Measurements from ENCODE around the gene GOLGA6A.
"Not testable (repeated sequence)": the region's sequence is repeated elsewhere in the genome, so short reads cannot be mapped to it uniquely, and the experiment has no call there.

Gene GOLGA6A

DNA sequence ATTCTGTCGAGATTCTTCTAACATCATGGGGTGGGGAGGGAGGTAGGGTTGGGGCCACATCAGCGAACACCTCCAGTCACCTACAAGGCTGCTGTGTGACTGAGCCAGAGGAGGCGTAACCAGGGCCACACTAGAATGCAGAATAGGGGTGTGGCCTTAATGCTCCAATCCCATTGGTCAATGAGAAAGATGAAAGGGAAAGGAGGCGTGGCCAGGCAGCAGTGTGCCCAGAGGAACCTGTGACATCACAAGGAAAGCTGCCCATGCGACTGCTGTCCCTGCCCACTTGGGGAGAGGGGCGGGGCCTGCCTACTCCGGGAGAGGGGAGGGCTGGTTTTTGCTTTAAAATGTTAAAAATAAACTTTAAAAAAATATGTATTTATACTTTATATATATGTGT is at the start of gene GOLGA6A:
Gene GOLGA6A, minus strand, starts transcription at position 101 of the 400 bp plus-strand sequence. Its CDS starts 41 bp downstream, at position 60.
- H3K27ac ChIP-seq (ENCODE audit: low read length); H3K27me3 ChIP-seq (ENCODE audit: insufficient read depth, low read length); H3K9ac ChIP-seq (ENCODE audit: low read depth, low read length); H3K9me3 ChIP-seq (ENCODE audit: insufficient read depth, low read depth, low read length); H3K4me1 ChIP-seq (ENCODE audit: insufficient read depth, low read length); H3K4me3 ChIP-seq (ENCODE audit: low read length); H3K36me3 ChIP-seq (ENCODE audit: insufficient read depth, low read depth, low read length): not testable (repeated sequence)

DNA sequence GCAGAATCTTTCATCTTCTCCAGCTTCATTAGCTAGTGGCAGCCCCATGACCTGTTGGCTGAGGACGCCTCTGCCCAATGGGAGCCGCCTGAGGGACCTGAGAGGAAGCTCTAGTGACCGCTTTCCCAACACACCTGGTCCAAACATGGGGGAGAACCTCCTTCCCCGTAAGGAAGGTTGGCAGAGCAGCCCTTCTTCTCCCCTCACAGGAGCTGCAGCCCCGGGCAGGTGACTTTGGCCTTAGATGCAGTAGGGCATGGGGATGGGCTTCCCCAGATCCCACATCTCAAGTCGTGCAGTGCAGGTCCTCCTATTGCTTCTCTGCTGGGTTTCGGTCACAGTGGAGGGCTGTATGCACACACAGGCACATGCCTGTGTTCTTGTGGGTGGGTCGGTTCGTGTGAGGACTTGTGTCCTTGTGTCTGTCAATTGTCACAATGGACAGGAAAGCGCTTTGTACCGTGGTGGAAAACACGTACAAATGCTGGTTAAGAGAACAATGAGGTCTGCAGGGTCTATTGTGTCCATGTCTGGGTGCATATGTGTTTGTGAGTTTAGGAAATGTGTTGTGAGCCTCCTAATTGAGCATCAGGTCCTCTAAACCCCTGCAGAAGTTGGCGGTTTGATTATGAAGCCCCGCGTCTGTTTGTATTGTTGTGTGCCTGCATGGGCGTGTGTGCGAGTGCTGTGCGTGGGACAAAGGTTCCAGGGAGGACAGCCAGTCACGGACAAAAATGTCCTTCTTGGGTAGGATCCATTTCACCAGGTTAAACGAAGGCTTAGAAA is 49.5 kb upstream of the GOLGA6A start:
- Histone ChIP-seq H3K27me3 (ENCODE audit: insufficient read depth, low read length) (peaks cover 97% of the 10 kb centered on the region), H3K9ac (ENCODE audit: low read depth, low read length) (no peak overlapping the region), H3K27ac (ENCODE audit: low read length) (no peak overlapping the region), H3K36me3 (ENCODE audit: insufficient read depth, low read depth, low read length) (no peaks in the 10 kb centered on the region), H3K4me1 (ENCODE audit: insufficient read depth, low read length) (peaks cover 20% of the 10 kb centered on the region; the same call in 1 of the 2 replicates), H3K9me3 (ENCODE audit: insufficient read depth, low read depth, low read length) (no peaks in the 10 kb centered on the region), H3K4me3 (ENCODE audit: low read length) (no peak overlapping the region; the same call in 1 of the 2 replicates)

DNA sequence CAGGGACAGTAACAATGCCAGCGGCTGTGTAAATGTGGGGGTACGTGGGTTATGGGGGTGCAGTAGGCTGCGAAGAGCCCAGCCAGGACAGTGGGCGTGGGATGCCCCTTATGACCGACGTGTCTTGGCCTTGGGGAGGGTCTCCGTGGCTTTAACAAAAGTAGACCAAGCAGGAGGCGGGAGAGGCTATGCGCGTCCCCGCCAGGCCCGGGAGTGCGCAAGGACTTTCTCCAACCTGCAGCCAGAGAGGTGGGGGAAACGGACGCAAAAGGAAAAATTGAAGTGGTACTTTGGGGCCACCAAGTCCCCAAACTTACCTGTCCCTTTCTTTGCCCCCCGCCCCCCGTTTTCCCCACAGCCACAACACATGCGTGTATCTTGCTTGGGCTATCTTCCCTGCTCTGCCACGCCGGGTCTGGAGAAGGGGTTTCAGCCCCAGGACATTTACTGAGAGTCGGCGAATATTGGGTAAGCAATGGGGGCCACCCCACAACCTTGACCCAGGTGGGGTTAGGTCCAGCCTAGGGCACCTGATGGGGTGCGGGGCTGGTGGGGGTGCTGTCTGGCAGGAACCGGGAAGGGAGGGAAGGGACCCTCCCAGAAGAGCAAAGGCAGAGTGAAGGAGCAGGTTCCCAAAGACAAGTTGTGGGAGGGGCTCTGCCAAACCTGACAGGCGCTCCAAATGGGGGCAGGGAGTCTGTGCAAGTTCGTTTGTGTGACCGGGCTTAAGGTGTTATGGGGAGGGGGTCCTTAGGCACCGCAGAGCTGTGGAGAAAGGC is 48.7 kb upstream of the GOLGA6A start:
- Histone ChIP-seq H3K27ac (ENCODE audit: low read length) (no peak overlapping the region), H3K36me3 (ENCODE audit: insufficient read depth, low read depth, low read length) (no peaks in the 10 kb centered on the region), H3K9ac (ENCODE audit: low read depth, low read length) (no peak overlapping the region; the same call in 1 of the 2 replicates), H3K4me1 (ENCODE audit: insufficient read depth, low read length) (peaks cover 18% of the 10 kb centered on the region; the same call in 1 of the 2 replicates), H3K27me3 (ENCODE audit: insufficient read depth, low read length) (peaks cover 98% of the 10 kb centered on the region), H3K4me3 (ENCODE audit: low read length) (peak overlapping the region; percentile 65), H3K9me3 (ENCODE audit: insufficient read depth, low read depth, low read length) (no peaks in the 10 kb centered on the region)

DNA sequence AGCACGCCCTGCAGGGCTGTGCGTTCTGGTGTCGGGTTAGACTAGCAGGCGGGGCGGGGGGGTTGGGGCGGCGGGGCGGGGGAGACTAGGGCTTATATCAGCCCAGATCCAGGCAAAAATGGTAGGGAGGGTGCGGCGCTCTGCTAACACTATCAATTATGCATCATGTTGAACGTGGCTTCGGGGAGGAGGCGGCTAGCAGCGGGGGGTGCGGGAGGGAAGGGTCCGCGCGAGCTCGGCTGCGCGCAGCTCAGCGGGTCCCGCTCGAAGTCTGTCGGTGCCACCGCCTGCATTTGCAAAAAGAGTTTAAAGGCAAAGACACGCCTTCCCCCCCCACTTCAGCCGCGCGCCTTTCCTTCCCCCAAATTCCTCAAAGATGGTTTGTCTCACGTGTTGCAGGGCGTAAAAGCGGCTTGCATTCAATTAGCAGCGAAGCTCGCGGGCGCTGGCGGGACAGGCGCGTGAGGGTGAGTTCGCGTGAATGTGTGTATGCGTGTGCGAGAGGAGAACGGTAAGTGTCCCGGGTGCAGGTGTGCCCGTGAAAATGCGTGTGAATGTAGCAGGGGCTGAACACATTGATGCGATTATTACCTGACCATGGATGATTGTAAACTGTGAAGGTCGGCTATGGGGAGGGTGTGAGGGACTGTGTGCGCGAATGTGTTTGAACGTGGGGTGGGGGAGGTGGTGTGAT is 48.0 kb upstream of the GOLGA6A start, which contains the start of gene ISLR2:
Gene ISLR2, plus strand, starts transcription at position 432 of the 694 bp plus-strand sequence. CDS start 2,169 bp downstream, outside the sequence.
- no peaks in the 10 kb centered on the region for H3K36me3 ChIP-seq (ENCODE audit: insufficient read depth, low read depth, low read length)
- peaks cover 98% of the 10 kb centered on the region for H3K27me3 ChIP-seq (ENCODE audit: insufficient read depth, low read length)
- H3K9ac ChIP-seq (ENCODE audit: low read depth, low read length), result peak within 1 kb of the TSS; percentile 51; the same call in 1 of the 2 replicates
- no peaks in the 10 kb centered on the region for H3K9me3 ChIP-seq (ENCODE audit: insufficient read depth, low read depth, low read length)
- peaks cover 18% of the 10 kb centered on the region; the same call in 1 of the 2 replicates for H3K4me1 ChIP-seq (ENCODE audit: insufficient read depth, low read length)
- no peak within 1 kb of the TSS for H3K27ac ChIP-seq (ENCODE audit: low read length)
- peak within 1 kb of the TSS; percentile 65 for H3K4me3 ChIP-seq (ENCODE audit: low read length)

- Histone ChIP-seq H3K36me3 (ENCODE audit: insufficient read depth, low read depth, low read length) (no peaks in the 10 kb centered on the region), H3K4me3 (ENCODE audit: low read length) (peak overlapping the region; percentile 60), H3K27ac (ENCODE audit: low read length) (no peak overlapping the region), H3K4me1 (ENCODE audit: insufficient read depth, low read length) (peaks cover 18% of the 10 kb centered on the region; the same call in 1 of the 2 replicates), H3K27me3 (ENCODE audit: insufficient read depth, low read length) (peaks cover 98% of the 10 kb centered on the region), H3K9ac (ENCODE audit: low read depth, low read length) (peak overlapping the region; percentile 51; the same call in 1 of the 2 replicates), H3K9me3 (ENCODE audit: insufficient read depth, low read depth, low read length) (no peaks in the 10 kb centered on the region)
These were observed 47.3 kb upstream of the GOLGA6A start for GRCh38 chr15:74129586-74130154.

DNA sequence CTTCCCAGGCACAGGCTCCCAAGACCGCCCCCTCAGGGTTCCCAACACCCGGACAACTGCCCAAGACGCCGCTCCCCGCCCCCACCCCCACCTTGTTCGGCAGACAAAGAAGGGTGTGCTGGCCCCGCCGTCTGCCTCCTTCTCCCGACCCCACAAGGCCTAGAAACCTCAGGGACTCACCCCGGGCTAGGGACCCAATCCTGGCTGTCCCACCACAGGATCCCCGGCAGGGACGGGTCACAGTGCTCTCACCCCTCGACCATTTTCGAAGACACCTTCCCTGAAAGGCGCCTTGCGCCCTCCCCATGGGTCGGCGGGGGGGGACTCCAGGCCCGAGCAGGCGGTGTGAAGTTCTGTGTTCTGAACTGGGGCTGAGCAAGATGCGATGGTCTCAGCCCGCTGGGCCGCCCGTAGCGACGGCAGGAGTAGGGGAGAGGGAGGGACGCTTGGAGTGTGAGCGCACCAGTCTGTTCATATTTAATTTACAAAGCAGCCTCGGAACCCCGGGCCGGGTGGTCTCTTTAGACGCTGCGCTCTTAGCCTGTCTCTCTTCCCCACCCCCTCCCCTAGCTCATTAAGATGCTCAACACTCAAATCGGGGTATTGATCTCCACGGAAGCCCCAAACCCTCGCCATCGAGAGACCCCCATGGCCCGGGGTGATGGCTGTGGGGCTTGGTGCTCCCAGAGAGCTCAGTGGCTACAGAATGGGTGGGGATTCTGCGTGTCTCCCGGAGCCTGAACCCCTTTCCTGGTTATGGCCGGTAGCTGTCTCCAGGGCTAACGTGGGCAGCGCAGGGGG is 46.6 kb upstream of the GOLGA6A start:
- Histone ChIP-seq H3K4me1 (ENCODE audit: insufficient read depth, low read length) (peaks cover 18% of the 10 kb centered on the region; the same call in 1 of the 2 replicates), H3K27me3 (ENCODE audit: insufficient read depth, low read length) (peaks cover 91% of the 10 kb centered on the region), H3K9ac (ENCODE audit: low read depth, low read length) (peak overlapping the region; percentile 51; the same call in 1 of the 2 replicates), H3K9me3 (ENCODE audit: insufficient read depth, low read depth, low read length) (no peaks in the 10 kb centered on the region), H3K36me3 (ENCODE audit: insufficient read depth, low read depth, low read length) (no peaks in the 10 kb centered on the region), H3K27ac (ENCODE audit: low read length) (no peak overlapping the region), H3K4me3 (ENCODE audit: low read length) (peak overlapping the region; percentile 60)

- H3K27me3 ChIP-seq (ENCODE audit: insufficient read depth, low read length), result peaks cover 89% of the 10 kb centered on the region
- no peak overlapping the region for H3K27ac ChIP-seq (ENCODE audit: low read length)
- peaks cover 18% of the 10 kb centered on the region; the same call in 1 of the 2 replicates for H3K4me1 ChIP-seq (ENCODE audit: insufficient read depth, low read length)
- peak overlapping the region; percentile 60 for H3K4me3 ChIP-seq (ENCODE audit: low read length)
- H3K9ac ChIP-seq (ENCODE audit: low read depth, low read length), result peak overlapping the region; percentile 12; the same call in 1 of the 2 replicates
- no peaks in the 10 kb centered on the region for H3K36me3 ChIP-seq (ENCODE audit: insufficient read depth, low read depth, low read length)
- H3K9me3 ChIP-seq (ENCODE audit: insufficient read depth, low read depth, low read length), result no peaks in the 10 kb centered on the region
These were observed 45.8 kb upstream of the GOLGA6A start for GRCh38 chr15:74127954-74128784.

DNA sequence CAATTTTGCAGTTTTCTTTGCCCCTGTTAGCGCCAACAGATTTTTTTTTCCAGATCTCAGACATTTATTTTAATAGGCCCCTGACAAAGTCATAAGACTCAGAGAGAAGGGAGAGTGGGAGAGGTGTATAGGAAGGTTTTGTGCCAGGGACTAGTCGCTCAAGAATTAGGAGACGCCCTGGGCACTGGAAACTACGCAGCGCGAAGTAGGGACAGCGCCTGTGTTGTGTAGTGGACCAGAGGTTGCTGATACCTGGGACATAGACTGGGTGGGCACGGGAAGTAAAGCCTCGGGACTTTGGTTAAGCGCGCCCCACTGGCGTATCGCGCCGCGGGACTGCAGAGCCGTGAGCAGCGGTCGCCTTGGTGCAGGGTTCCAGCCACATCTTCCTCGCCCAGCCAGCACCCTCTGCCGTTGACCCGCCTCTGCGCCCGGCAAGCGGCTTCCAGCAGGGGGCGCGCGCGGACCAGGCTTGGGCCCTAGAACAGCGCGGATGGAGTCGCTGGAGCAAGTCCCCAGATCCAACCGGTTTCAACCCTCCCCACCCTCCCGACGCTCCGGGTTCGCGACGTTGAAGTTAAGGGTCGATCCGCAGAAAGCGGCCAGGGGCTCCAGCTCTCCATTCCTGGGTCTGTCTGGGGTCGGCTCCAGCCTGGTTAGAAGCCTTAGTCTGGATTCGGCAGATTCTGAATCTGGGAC is 45.1 kb upstream of the GOLGA6A start:
- H3K27ac ChIP-seq (ENCODE audit: low read length), result no peak overlapping the region
- H3K4me3 ChIP-seq (ENCODE audit: low read length), result peak overlapping the region; percentile 60
- peak overlapping the region; percentile 12; the same call in 1 of the 2 replicates for H3K9ac ChIP-seq (ENCODE audit: low read depth, low read length)
- H3K9me3 ChIP-seq (ENCODE audit: insufficient read depth, low read depth, low read length), result no peaks in the 10 kb centered on the region
- peaks cover 21% of the 10 kb centered on the region; the same call in 1 of the 2 replicates for H3K4me1 ChIP-seq (ENCODE audit: insufficient read depth, low read length)
- H3K36me3 ChIP-seq (ENCODE audit: insufficient read depth, low read depth, low read length), result no peaks in the 10 kb centered on the region
- peaks cover 81% of the 10 kb centered on the region for H3K27me3 ChIP-seq (ENCODE audit: insufficient read depth, low read length)

DNA sequence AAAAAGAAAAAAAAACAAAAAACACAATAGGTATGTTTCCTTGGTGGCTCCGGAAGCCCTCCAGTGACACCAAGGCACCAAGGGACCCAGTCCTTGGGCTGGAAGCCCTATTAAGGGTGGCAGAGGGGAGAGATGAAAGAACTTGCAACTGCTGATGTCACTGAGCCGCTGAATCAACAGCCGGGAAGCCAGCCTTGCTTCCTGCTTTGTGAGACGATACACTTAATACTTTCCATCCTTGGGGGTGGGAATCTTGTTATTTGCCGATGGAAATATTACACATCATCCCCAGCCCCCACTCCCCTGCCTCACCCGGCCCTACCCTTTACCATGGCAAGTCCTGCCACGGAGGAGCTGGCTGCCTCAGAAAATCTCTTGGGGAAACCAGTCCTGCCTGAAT is 42.4 kb upstream of the GOLGA6A start:
- H3K27me3 ChIP-seq (ENCODE audit: insufficient read depth, low read length), result peaks cover 62% of the 10 kb centered on the region
- H3K4me3 ChIP-seq (ENCODE audit: low read length), result no peak overlapping the region
- no peak overlapping the region for H3K27ac ChIP-seq (ENCODE audit: low read length)
- no peaks in the 10 kb centered on the region for H3K36me3 ChIP-seq (ENCODE audit: insufficient read depth, low read depth, low read length)
- no peak overlapping the region for H3K9ac ChIP-seq (ENCODE audit: low read depth, low read length)
- H3K9me3 ChIP-seq (ENCODE audit: insufficient read depth, low read depth, low read length), result no peaks in the 10 kb centered on the region
- H3K4me1 ChIP-seq (ENCODE audit: insufficient read depth, low read length), result peaks cover 21% of the 10 kb centered on the region; the same call in 1 of the 2 replicates
